ENCODE measurements around the gene G6PC2.

- TF ChIP-seq CREB5 (CRISPR knock-in tag; IDR thresholded peaks at IDR 0.05; ENCODE audit: low read depth) (no peak), CSDC2 (CRISPR knock-in tag; IDR thresholded peaks at IDR 0.05) (no peak), BACH2 (CRISPR knock-in tag; IDR thresholded peaks at IDR 0.05; ENCODE audit: borderline replicate concordance) (no peak), ZFP30 (CRISPR knock-in tag; IDR thresholded peaks at IDR 0.05) (no peak), ARNTL (CRISPR knock-in tag; IDR thresholded peaks at IDR 0.05; ENCODE audit: borderline replicate concordance, low read depth) (no peak), ZNF8 (CRISPR knock-in tag; IDR thresholded peaks at IDR 0.05) (peak; percentile 55; the same call in 1 of the 2 replicates), POU6F1 (CRISPR knock-in tag; IDR thresholded peaks at IDR 0.05; ENCODE audit: borderline replicate concordance, low read depth) (no peak), ISL1 (CRISPR knock-in tag; IDR thresholded peaks at IDR 0.05) (no peak), TCF4 (CRISPR knock-in tag; IDR thresholded peaks at IDR 0.05; ENCODE audit: borderline replicate concordance) (no peak), PATZ1 (CRISPR knock-in tag; IDR thresholded peaks at IDR 0.05; ENCODE audit: borderline replicate concordance) (no peak), TOX (CRISPR knock-in tag; IDR thresholded peaks at IDR 0.05; ENCODE audit: borderline replicate concordance) (no peak), ZFP3 (CRISPR knock-in tag; IDR thresholded peaks at IDR 0.05) (no peak)
These were observed 48.2 kb downstream of the G6PC2 start for GRCh38 chr2:168949324-168949723.
